ENCODE data around the gene RAD51B. TPM values are rescaled to one million over a fixed set of nuclear protein-coding genes. Genes with fewer than 3 reads are reported as not detected.

RAD51B gene
- total RNA-seq, 4 donors from 2014 or later: 19.6 to 39.7 (median 25.4) TPM

GRCh38 chr14:67852926-67853604 is 33.5 kb downstream of the RAD51B start:
- no peaks in the 10 kb centered on the region for H3K27me3 ChIP-seq
- TF ChIP-seq EP300 (IDR thresholded peaks at IDR 0.05) (no peak), POLR2AphosphoS5 (IDR thresholded peaks at IDR 0.05) (no peak), CTCF (IDR thresholded peaks at IDR 0.05) (no peak), POLR2A (IDR thresholded peaks at IDR 0.05) (no peak)
- no peaks in the 10 kb centered on the region for H3K4me1 ChIP-seq
- no peak overlapping the region for H3K4me3 ChIP-seq
- H3K9me3 ChIP-seq: no peaks in the 10 kb centered on the region
- no peak overlapping the region for H3K27ac ChIP-seq
- no peaks in the 10 kb centered on the region for H3K36me3 ChIP-seq
- no peak for DNase-seq (ENCODE audit: low spot score in 2 of 2)

DNA sequence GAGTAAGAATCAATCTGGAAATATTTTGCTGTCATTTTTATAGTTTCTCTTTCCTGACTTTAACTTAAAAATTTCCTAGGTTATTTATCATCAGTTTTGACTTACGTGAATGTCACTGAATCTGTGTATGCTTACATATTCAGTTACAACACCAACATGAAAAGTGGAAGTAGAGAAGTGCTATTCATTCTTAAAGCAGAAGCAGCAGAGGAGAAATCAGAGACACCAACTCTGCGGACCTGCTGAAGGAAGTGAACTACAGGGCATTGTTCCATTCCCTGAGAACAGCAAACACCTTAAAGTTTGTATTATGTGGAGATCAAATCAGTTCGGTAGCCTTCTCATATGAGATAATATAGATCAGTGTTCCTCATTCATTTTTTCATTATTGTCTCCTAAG is 34.1 kb downstream of the RAD51B start:
- Histone ChIP-seq H3K9me3 (no peaks in the 10 kb centered on the region), H3K27ac (no peak overlapping the region), H3K4me3 (no peak overlapping the region), H3K4me1 (no peaks in the 10 kb centered on the region), H3K27me3 (no peaks in the 10 kb centered on the region), H3K36me3 (no peaks in the 10 kb centered on the region)
- 82% methylated on average over 3 of the region's 3 CpGs for WGBS
- no peak for TF ChIP-seq POLR2A (IDR thresholded peaks at IDR 0.05)
- TF ChIP-seq EP300 (IDR thresholded peaks at IDR 0.05): no peak
- TF ChIP-seq POLR2AphosphoS5 (IDR thresholded peaks at IDR 0.05): no peak
- no peak for TF ChIP-seq CTCF (IDR thresholded peaks at IDR 0.05)
- DNase-seq (ENCODE audit: low spot score in 2 of 2): no peak

DNA sequence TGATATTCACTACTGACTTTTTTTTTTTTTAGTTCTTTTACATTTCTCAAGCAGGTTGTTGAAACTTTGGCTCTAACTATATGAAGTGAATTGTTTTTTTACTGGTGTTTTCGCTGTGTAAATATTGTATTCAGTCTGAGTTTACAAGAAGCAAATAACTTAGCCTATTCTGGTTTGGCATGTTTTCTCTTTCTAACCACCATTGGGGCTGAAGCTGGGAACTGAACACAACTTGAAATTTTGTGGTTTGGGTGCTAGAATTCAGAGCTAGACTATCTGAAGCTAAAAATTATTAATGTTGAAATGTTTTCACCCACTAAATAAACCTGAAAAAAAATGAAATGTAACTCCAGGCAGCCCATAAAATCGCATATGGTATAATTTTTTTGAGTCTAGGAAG is 37.2 kb downstream of the RAD51B start:
- TF ChIP-seq POLR2AphosphoS5 (IDR thresholded peaks at IDR 0.05) (no peak), EP300 (IDR thresholded peaks at IDR 0.05) (no peak), POLR2A (IDR thresholded peaks at IDR 0.05) (no peak), CTCF (IDR thresholded peaks at IDR 0.05) (no peak)
- 83% methylated on average over 2 of the region's 2 CpGs for WGBS
- Histone ChIP-seq H3K27ac (no peak overlapping the region), H3K36me3 (no peaks in the 10 kb centered on the region), H3K4me3 (no peak overlapping the region), H3K4me1 (no peaks in the 10 kb centered on the region), H3K9me3 (no peaks in the 10 kb centered on the region), H3K27me3 (no peaks in the 10 kb centered on the region)
- DNase-seq (ENCODE audit: low spot score in 2 of 2): no peak

- no peak overlapping the region for H3K4me3 ChIP-seq
- H3K27ac ChIP-seq: no peak overlapping the region
- H3K36me3 ChIP-seq: no peaks in the 10 kb centered on the region
- H3K4me1 ChIP-seq: no peaks in the 10 kb centered on the region
- WGBS: 92% methylated on average over 12 of the region's 20 CpGs
- TF ChIP-seq EP300 (IDR thresholded peaks at IDR 0.05) (no peak), POLR2A (IDR thresholded peaks at IDR 0.05) (no peak), POLR2AphosphoS5 (IDR thresholded peaks at IDR 0.05) (no peak), CTCF (IDR thresholded peaks at IDR 0.05) (no peak)
- no peaks in the 10 kb centered on the region for H3K9me3 ChIP-seq
- H3K27me3 ChIP-seq: no peaks in the 10 kb centered on the region
- no peak for DNase-seq (ENCODE audit: low spot score in 2 of 2)
These were observed 38.3 kb downstream of the RAD51B start for GRCh38 chr14:67857778-67858350.

DNA sequence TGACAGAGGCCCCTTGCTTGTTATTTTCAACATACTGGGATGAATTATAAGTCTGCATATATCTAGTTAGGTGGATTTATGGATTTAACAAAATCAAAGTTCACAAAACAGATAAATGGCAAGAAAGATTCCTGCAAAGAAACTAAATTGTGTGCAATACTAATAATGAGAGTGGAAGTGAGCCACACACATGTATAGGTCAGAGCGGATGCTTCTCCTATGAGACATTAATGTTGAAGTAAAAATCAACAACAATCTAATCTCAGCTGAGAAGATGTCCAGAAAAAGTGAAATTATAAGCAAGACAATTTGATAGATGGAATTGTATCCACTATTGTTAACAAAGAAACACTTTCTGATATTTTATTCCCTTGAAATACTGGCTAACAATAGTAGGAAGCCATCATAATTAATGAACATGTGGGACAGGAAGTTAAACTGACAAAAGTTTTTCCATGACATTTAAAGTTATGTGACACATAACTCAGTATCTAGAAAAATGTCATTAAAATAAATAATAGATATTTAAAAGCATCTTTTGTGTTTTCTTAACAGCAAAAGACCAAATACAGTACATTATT is 39.7 kb downstream of the RAD51B start:
- H3K4me3 ChIP-seq: no peak overlapping the region
- no peak overlapping the region for H3K27ac ChIP-seq
- H3K4me1 ChIP-seq: no peaks in the 10 kb centered on the region
- no peaks in the 10 kb centered on the region for H3K36me3 ChIP-seq
- no peak for DNase-seq (ENCODE audit: low spot score in 2 of 2)
- WGBS: 84% methylated on average over 1 of the region's 1 CpG
- H3K27me3 ChIP-seq: no peaks in the 10 kb centered on the region
- TF ChIP-seq POLR2AphosphoS5 (IDR thresholded peaks at IDR 0.05): no peak
- TF ChIP-seq EP300 (IDR thresholded peaks at IDR 0.05): no peak
- no peak for TF ChIP-seq CTCF (IDR thresholded peaks at IDR 0.05)
- TF ChIP-seq POLR2A (IDR thresholded peaks at IDR 0.05): no peak
- H3K9me3 ChIP-seq: no peaks in the 10 kb centered on the region
